ENCODE results near the gene ANKRD11. TPM values are rescaled to one million over a fixed set of nuclear protein-coding genes. Genes with fewer than 3 reads are reported as not detected.

The ANKRD11 gene
- total and polyA plus RNA-seq, 8 donors: 43.9 to 74.0 (median 46.2) TPM

GRCh38 chr16:89335803-89336485 lies 154.4 kb downstream of the ANKRD11 start:
- no peaks in the 10 kb centered on the region for H3K36me3 ChIP-seq
- no peaks in the 10 kb centered on the region for H3K27me3 ChIP-seq
- TF ChIP-seq, protein P1, sequence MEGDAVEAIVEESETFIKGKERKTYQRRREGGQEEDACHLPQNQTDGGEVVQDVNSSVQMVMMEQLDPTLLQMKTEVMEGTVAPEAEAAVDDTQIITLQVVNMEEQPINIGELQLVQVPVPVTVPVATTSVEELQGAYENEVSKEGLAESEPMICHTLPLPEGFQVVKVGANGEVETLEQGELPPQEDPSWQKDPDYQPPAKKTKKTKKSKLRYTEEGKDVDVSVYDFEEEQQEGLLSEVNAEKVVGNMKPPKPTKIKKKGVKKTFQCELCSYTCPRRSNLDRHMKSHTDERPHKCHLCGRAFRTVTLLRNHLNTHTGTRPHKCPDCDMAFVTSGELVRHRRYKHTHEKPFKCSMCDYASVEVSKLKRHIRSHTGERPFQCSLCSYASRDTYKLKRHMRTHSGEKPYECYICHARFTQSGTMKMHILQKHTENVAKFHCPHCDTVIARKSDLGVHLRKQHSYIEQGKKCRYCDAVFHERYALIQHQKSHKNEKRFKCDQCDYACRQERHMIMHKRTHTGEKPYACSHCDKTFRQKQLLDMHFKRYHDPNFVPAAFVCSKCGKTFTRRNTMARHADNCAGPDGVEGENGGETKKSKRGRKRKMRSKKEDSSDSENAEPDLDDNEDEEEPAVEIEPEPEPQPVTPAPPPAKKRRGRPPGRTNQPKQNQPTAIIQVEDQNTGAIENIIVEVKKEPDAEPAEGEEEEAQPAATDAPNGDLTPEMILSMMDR (IDR thresholded peaks at IDR 0.05): no peak
- no peak overlapping the region for H3K4me3 ChIP-seq
- DNase-seq (peak in 1 of 6 donors; percentile 45), ATAC-seq (no peak), FAIRE-seq (no peak)
- H3K27ac ChIP-seq: no peak overlapping the region
- peaks cover 0 to 16% (median 8%) of the 10 kb centered on the region in 3 donors for H3K4me1 ChIP-seq
- WGBS, 2 donors: 83% methylated on average over 16 of the region's 16 CpGs
- intact Hi-C loops (cut with DNase I): loop anchor here in 2 of 3 donors (5.0 to 10.0 kb wide), 2 partner anchors 166 to 169 kb away; partner anchors contain the start of gene SPG7 (in 1 of the 2)
- no peaks in the 10 kb centered on the region for H3K9me3 ChIP-seq

- ATAC-seq: no peak
- TF ChIP-seq, protein P1 (IDR thresholded peaks at IDR 0.05): no peak
- Histone ChIP-seq H3K27me3 (no peaks in the 10 kb centered on the region), H3K4me1 (peaks cover 0 to 16% (median 8%) of the 10 kb centered on the region in 3 donors), H3K36me3 (no peaks in the 10 kb centered on the region), H3K27ac (no peak overlapping the region), H3K4me3 (no peak overlapping the region), H3K9me3 (no peaks in the 10 kb centered on the region)
- peak in 3 of 6 donors; percentile 12 to 51 (median 43) for DNase-seq
- no peak for FAIRE-seq
- WGBS, 2 donors: 80 to 86% methylated on average over 22 of the region's 22 CpGs
- intact Hi-C loops (cut with DNase I): loop anchor here in 2 of 3 donors (5.0 to 10.0 kb wide), 2 partner anchors 167 to 170 kb away; partner anchors contain the start of gene SPG7 (in 1 of the 2)
Measured at GRCh38 chr16:89334988-89335802, 155.2 kb downstream of the ANKRD11 start.

GRCh38 chr16:89334461-89334860 lies 155.9 kb downstream of the ANKRD11 start:
- WGBS, 2 donors: 77 to 80% methylated on average over 12 of the region's 12 CpGs
- peak overlapping the region in 2 of 4 donors; percentile 5 to 36 for H3K27ac ChIP-seq
- DNase-seq: peak in 3 of 6 donors; percentile 18 to 60 (median 51)

DNA sequence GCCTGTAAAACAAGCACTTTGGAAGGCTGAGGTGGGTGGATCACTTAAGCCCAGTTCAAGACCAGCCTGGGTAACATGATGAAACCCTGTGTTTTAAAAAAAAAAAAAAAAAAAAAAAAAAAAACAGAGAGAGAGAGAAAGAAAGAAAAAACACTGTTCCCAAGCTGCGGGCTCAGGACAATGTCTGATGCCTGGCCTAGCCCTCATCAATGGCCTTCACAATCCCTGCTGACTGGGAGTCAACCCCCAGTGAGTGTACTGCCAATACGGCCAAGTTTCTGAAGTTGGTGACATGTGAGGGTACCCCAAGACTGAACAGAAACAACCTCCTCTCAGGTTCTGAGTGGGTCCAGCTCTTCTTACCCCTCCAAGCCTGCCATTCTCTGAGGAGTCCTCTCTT lies 156.3 kb downstream of the ANKRD11 start:
- DNase-seq (peak in 2 of 6 donors; percentile 5 to 24), FAIRE-seq (no peak), ATAC-seq (peak in 2 of 4 donors; percentile 3 to 13)
- 27 to 28% methylated on average over 2 of the region's 2 CpGs for WGBS, 2 donors
- Histone ChIP-seq H3K4me1 (peaks cover 5 to 18% (median 8%) of the 10 kb centered on the region in 3 donors), H3K27ac (peak overlapping the region in 2 of 4 donors; percentile 5 to 36), H3K4me3 (no peak overlapping the region), H3K27me3 (no peaks in the 10 kb centered on the region), H3K36me3 (no peaks in the 10 kb centered on the region), H3K9me3 (no peaks in the 10 kb centered on the region)
- TF ChIP-seq, protein P1 (IDR thresholded peaks at IDR 0.05): no peak
- intact Hi-C loops (cut with DNase I): loop anchor here in 1 of 3 donors (10.0 kb wide), 1 partner anchor 171 kb away; the partner anchor contains the start of gene SPG7

More at GRCh38 chr16:89334461-89334860, 155.9 kb downstream of the ANKRD11 start:
- intact Hi-C loops (cut with DNase I): loop anchor here in 1 of 3 donors (10.0 kb wide), 1 partner anchor 170 kb away; the partner anchor contains the start of gene SPG7
- H3K36me3 ChIP-seq: no peaks in the 10 kb centered on the region
- no peaks in the 10 kb centered on the region for H3K9me3 ChIP-seq
- peaks cover 3 to 16% (median 8%) of the 10 kb centered on the region in 3 donors for H3K4me1 ChIP-seq
- no peak overlapping the region for H3K4me3 ChIP-seq
- no peaks in the 10 kb centered on the region for H3K27me3 ChIP-seq
- peak in 1 of 4 donors; percentile 2 for ATAC-seq
- TF ChIP-seq, protein P1 (IDR thresholded peaks at IDR 0.05): no peak
- no peak for FAIRE-seq

Data from pancreas (tissue), 10 donors.